ENCODE measurements around the gene ANO8. TPM values are rescaled to one million over a fixed set of nuclear protein-coding genes. Genes with fewer than 3 reads are reported as not detected.
"Not testable (repeated sequence)": the region's sequence is repeated elsewhere in the genome, so short reads cannot be mapped to it uniquely, and the experiment has no call there.

ANO8 gene
- total and polyA plus RNA-seq, 8 donors, result 1.1 to 37.9 (median 9.8) TPM

- WGBS, 5 donors, result 92 to 95% (median 94%) methylated on average over 19 of the region's 19 CpGs
- intact Hi-C loops (cut with DNase I; ENCODE audit: low total_unique reads), result loop anchor here (5.0 kb wide), 1 partner anchor 203 kb away; no protein-coding TSS in a partner anchor
- DNase-seq, result no peak
- no peaks in the 10 kb centered on the region for H3K9me3 ChIP-seq
- H3K27me3 ChIP-seq, result no peaks in the 10 kb centered on the region
- peaks cover 44 to 94% (median 91%) of the 10 kb centered on the region in 4 donors for H3K36me3 ChIP-seq
- H3K4me1 ChIP-seq, result no peaks in the 10 kb centered on the region
- no peak overlapping the region for H3K27ac ChIP-seq
- TF ChIP-seq EP300 (IDR thresholded peaks at IDR 0.05) (no peak), POLR2AphosphoS5 (IDR thresholded peaks at IDR 0.05) (no peak), POLR2A (IDR thresholded peaks at IDR 0.05) (no peak), CTCF (IDR thresholded peaks at IDR 0.05) (no peak)
- H3K4me3 ChIP-seq, result no peak overlapping the region
Measured at GRCh38 chr19:17275441-17276175, 59.0 kb downstream of the ANO8 start.

DNA sequence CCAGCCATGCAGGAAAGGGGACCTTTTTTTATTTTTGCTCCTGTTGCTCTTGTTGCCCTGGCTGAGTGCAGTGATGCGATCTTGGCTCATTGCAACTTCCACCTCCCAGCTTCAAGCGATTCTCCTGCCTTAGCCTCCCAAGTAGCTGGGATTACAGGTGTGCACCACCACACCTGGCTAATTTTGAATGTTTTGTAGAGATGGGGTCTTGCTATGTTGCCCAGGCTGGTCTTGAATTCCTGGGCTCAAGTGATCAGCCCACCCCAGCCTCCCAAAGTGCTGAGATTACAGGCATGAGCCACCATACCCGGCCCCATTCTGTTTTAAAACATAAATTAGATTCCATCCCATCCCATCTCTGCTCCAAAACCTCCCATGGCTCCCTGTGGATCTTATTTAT lies 59.8 kb downstream of the ANO8 start:
- not testable (repeated sequence) for H3K27ac ChIP-seq, H3K27me3 ChIP-seq, DNase-seq, H3K4me3 ChIP-seq, H3K4me1 ChIP-seq, H3K9me3 ChIP-seq
- intact Hi-C loops (cut with DNase I; ENCODE audit: low total_unique reads), result loop anchor here (5.0 kb wide), 1 partner anchor 203 kb away; no protein-coding TSS in a partner anchor
- H3K36me3 ChIP-seq, result peaks cover 49 to 100% (median 98%) of the 10 kb centered on the region in 4 donors
- 96 to 98% (median 96%) methylated on average over 3 of the region's 3 CpGs for WGBS, 5 donors

Other genes starting within 250 kb of the ANO8 start
- gene USE1, start 119.5 kb downstream of the ANO8 start, total RNA-seq, result 100 to 1,000 TPM in 1 of 5 donors, 10 to 100 TPM in 3, not detected in 1; 16.2 to 113 (median 22.1) TPM
- 10 to 100 TPM; 55.3 to 68.6 (median 64.9) TPM for gene USE1, start 119.5 kb downstream of the ANO8 start, polyA plus RNA-seq
- 10 to 100 TPM in 1 of 5 donors, 1 to 10 TPM in 4; 4.7 to 13.0 (median 8.3) TPM for gene OCEL1, start 108.6 kb downstream of the ANO8 start, total RNA-seq
- gene OCEL1, start 108.6 kb downstream of the ANO8 start, polyA plus RNA-seq, result 10 to 100 TPM; 25.9 to 43.2 (median 39.7) TPM
- 100 to 1,000 TPM in 1 of 5 donors, 10 to 100 TPM in 4; 35.3 to 641 (median 47.3) TPM for gene NR2F6, start 88.9 kb downstream of the ANO8 start, total RNA-seq
- gene NR2F6, start 88.9 kb downstream of the ANO8 start, polyA plus RNA-seq, result 10 to 100 TPM; 34.4 to 57.9 (median 45.0) TPM
- gene USHBP1, start 70.1 kb downstream of the ANO8 start, total RNA-seq, result 1 to 10 TPM in 3 of 5 donors, not detected in 2; 3.3 to 7.7 (median 4.5) TPM
- gene USHBP1, start 70.1 kb downstream of the ANO8 start, polyA plus RNA-seq, result 1 to 10 TPM; 2.1 to 4.1 (median 3.5) TPM
- 100 to 1,000 TPM in 2 of 5 donors, 10 to 100 TPM in 3; 26.2 to 146 (median 59.7) TPM for gene BABAM1, start 67.4 kb downstream of the ANO8 start, total RNA-seq
- gene BABAM1, start 67.4 kb downstream of the ANO8 start, polyA plus RNA-seq, result 10 to 100 TPM; 66.3 to 87.1 (median 79.9) TPM
- gene ANKLE1, start 53.0 kb downstream of the ANO8 start, total RNA-seq, result under 1 TPM in 1 of 5 donors, not detected in 4; 0.18 TPM
- under 1 TPM in 1 of 3 donors, not detected in 2; 0.63 TPM for gene ANKLE1, start 53.0 kb downstream of the ANO8 start, polyA plus RNA-seq
- gene ABHD8, start 31.4 kb downstream of the ANO8 start, total RNA-seq, result 10 to 100 TPM in 3 of 5 donors, 1 to 10 TPM in 2; 4.9 to 28.1 (median 15.2) TPM
- 10 to 100 TPM in 1 of 3 donors, 1 to 10 TPM in 2; 8.0 to 12.0 (median 9.8) TPM for gene ABHD8, start 31.4 kb downstream of the ANO8 start, polyA plus RNA-seq
- 100 to 1,000 TPM in 3 of 5 donors, 10 to 100 TPM in 1, 1 to 10 TPM in 1; 6.6 to 167 (median 142) TPM for gene MRPL34, start 29.0 kb downstream of the ANO8 start, total RNA-seq
- gene MRPL34, start 29.0 kb downstream of the ANO8 start, polyA plus RNA-seq, result 100 to 1,000 TPM; 161 to 200 (median 192) TPM
- gene DDA1, start 25.3 kb downstream of the ANO8 start, total RNA-seq, result 10 to 100 TPM in 4 of 5 donors, 1 to 10 TPM in 1; 2.2 to 56.0 (median 21.4) TPM
- 10 to 100 TPM; 30.8 to 63.7 (median 48.1) TPM for gene DDA1, start 25.3 kb downstream of the ANO8 start, polyA plus RNA-seq
- 10 to 100 TPM; 17.1 to 93.9 (median 68.7) TPM for gene GTPBP3, start 2.7 kb upstream of the ANO8 start, total RNA-seq
- 10 to 100 TPM; 11.2 to 11.8 (median 11.4) TPM for gene GTPBP3, start 2.7 kb upstream of the ANO8 start, polyA plus RNA-seq
- gene PLVAP, start 42.5 kb upstream of the ANO8 start, total RNA-seq, result 10 to 100 TPM in 4 of 5 donors, 1 to 10 TPM in 1; 5.8 to 62.2 (median 25.0) TPM
- 10 to 100 TPM; 34.5 to 95.1 (median 48.6) TPM for gene PLVAP, start 42.5 kb upstream of the ANO8 start, polyA plus RNA-seq
- gene CCDC194, start 59.3 kb upstream of the ANO8 start, total RNA-seq, result not detected
- gene CCDC194, start 59.3 kb upstream of the ANO8 start, polyA plus RNA-seq, result not detected
- 100 to 1,000 TPM in 2 of 5 donors, 10 to 100 TPM in 2, 1 to 10 TPM in 1; 6.4 to 182 (median 38.4) TPM for gene BST2, start 70.8 kb upstream of the ANO8 start, total RNA-seq
- 10 to 100 TPM; 34.4 to 68.0 (median 59.1) TPM for gene BST2, start 70.8 kb upstream of the ANO8 start, polyA plus RNA-seq
- 10 to 100 TPM in 4 of 5 donors, 1 to 10 TPM in 1; 9.9 to 76.3 (median 44.0) TPM for gene MVB12A, start 85.2 kb upstream of the ANO8 start, total RNA-seq
- 10 to 100 TPM; 63.7 to 67.0 (median 66.0) TPM for gene MVB12A, start 85.2 kb upstream of the ANO8 start, polyA plus RNA-seq
- not detected for gene TMEM221, start 113.8 kb upstream of the ANO8 start, total RNA-seq
- gene TMEM221, start 113.8 kb upstream of the ANO8 start, polyA plus RNA-seq, result under 1 TPM in 1 of 3 donors, not detected in 2; 0.20 TPM
- gene NXNL1, start 126.1 kb upstream of the ANO8 start, total RNA-seq, result under 1 TPM in 1 of 5 donors, not detected in 4; 0.92 TPM
- not detected for gene NXNL1, start 126.1 kb upstream of the ANO8 start, polyA plus RNA-seq
- gene SLC27A1, start 135.7 kb upstream of the ANO8 start, total RNA-seq, result 100 to 1,000 TPM in 1 of 5 donors, 10 to 100 TPM in 3, 1 to 10 TPM in 1; 5.5 to 116 (median 43.8) TPM
- 10 to 100 TPM in 1 of 3 donors, 1 to 10 TPM in 2; 4.0 to 12.7 (median 9.0) TPM for gene SLC27A1, start 135.7 kb upstream of the ANO8 start, polyA plus RNA-seq
- gene PGLS, start 176.8 kb upstream of the ANO8 start, total RNA-seq, result 100 to 1,000 TPM in 1 of 5 donors, 10 to 100 TPM in 3, 1 to 10 TPM in 1; 2.9 to 258 (median 32.9) TPM
- 100 to 1,000 TPM in 2 of 3 donors, 10 to 100 TPM in 1; 85.0 to 120 (median 114) TPM for gene PGLS, start 176.8 kb upstream of the ANO8 start, polyA plus RNA-seq
- 100 to 1,000 TPM in 1 of 5 donors, 10 to 100 TPM in 4; 29.6 to 273 (median 43.6) TPM for gene COLGALT1, start 220.8 kb upstream of the ANO8 start, total RNA-seq
- gene COLGALT1, start 220.8 kb upstream of the ANO8 start, polyA plus RNA-seq, result 10 to 100 TPM; 15.1 to 36.3 (median 18.0) TPM

Measured in stomach (tissue), 9 donors.